Rectal smooth muscle tissue (tissue), 1 donor: ENCODE measurements around the gene HES6.

Experiments used
- H3K27ac ChIP-seq: one replicate; pipeline ENCODE4 v1.7.0; 2013; ENCODE audit warnings: low read depth, low read length, inconsistent platforms
- H3K27me3 ChIP-seq: one replicate; pipeline ENCODE4 v1.7.0; 2013; ENCODE audit warnings: low read length; ENCODE audit not compliant: control insufficient read depth, insufficient read depth
- H3K36me3 ChIP-seq: one replicate; pipeline ENCODE4 v1.7.0; 2013; ENCODE audit warnings: low read length; ENCODE audit not compliant: control insufficient read depth, insufficient read depth
- H3K4me1 ChIP-seq: one replicate; pipeline ENCODE4 v1.7.0; 2013; ENCODE audit warnings: low read length; ENCODE audit not compliant: control insufficient read depth, insufficient read depth
- H3K4me3 ChIP-seq: one replicate; pipeline ENCODE4 v1.7.0; 2013; ENCODE audit warnings: low read length
- H3K9ac ChIP-seq: one replicate; pipeline ENCODE4 v1.7.0; 2013; ENCODE audit warnings: low read length

The HES6 gene

DNA sequence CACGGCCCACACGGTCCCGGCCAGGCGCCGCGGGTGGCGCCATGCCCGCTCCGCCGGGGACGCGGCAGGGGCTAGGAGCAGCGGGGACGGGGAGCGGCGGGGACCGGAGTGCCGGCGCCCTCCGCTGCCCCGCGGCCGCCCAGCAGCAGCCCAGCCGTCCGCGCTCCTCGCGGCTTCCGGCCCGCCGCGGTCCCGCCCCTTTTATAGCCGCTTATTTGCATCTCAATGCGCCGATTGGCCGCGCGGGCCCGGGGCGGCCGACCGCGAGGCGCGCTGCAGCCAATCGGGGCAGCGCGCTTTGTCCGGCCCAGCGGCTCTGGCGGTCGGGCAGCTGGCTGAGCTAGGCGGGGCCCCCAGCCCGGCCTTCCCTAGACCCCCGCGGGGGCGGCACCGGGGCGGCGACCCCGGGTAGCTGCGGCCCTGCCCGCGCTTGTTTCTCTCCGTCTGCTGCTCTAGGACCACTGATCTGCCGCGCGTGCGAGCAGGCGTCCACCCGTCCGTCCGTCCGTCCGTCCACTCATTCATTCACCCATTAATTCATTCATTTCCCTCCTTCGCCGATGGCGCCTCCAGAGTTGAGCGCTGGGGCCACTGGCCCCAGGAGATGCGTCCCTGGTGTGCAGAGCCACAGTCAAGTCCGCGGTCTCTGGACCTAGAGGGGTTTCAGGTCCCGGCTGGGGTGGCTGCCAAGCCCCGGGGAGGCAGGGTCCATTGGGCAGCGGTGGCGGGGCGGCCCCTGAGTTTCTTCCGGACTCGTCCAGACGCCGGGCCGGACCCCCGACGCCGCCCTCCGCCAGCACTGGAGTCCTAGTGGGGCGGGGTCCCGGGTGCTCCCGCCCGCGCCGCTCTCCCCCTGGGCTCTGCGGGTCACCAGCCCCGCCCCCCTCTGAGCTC, at the start of gene HES6:
Gene HES6 (minus strand): TSS at position 176 of the 894 bp plus-strand sequence. CDS start 133 bp downstream, at position 43.
- Histone ChIP-seq H3K9ac (no peak within 1 kb of the TSS), H3K36me3 (no peaks in the 10 kb centered on the region), H3K27ac (peak within 1 kb of the TSS; percentile 76), H3K4me1 (peaks cover 20% of the 10 kb centered on the region), H3K27me3 (no peaks in the 10 kb centered on the region), H3K4me3 (peak within 1 kb of the TSS; percentile 73)

DNA sequence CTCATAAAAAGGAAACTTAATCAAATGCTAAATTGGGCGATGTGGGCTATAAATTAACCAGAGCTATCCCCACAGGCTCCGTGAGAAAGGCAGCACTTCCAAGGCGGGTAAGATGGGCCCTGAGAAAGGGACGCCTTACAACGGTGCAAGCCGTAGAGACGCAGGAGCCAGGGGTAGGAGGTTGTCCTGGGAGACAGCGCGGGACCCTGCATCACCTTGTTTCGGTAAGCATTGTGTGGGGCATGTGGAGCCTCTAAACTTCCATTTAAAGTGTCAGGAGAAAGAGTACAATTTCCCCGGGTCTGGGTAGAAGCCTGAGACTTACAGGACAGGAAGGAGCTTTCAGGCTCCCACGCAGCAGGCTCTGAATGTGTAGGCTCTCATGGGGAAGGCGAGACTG, 49.7 kb upstream of the HES6 start:
- no peaks in the 10 kb centered on the region for H3K36me3 ChIP-seq
- H3K4me3 ChIP-seq, result peak overlapping the region; percentile 97
- peak overlapping the region; percentile 42 for H3K9ac ChIP-seq
- H3K4me1 ChIP-seq, result peaks cover 29% of the 10 kb centered on the region
- no peaks in the 10 kb centered on the region for H3K27me3 ChIP-seq
- H3K27ac ChIP-seq, result no peak overlapping the region

GRCh38 chr2:238288650-238289573, 49.1 kb upstream of the HES6 start:
- H3K27ac ChIP-seq, result peak overlapping the region; percentile 98
- H3K4me3 ChIP-seq, result peak overlapping the region; percentile 97
- peaks cover 30% of the 10 kb centered on the region for H3K4me1 ChIP-seq
- peak overlapping the region; percentile 96 for H3K9ac ChIP-seq
- no peaks in the 10 kb centered on the region for H3K36me3 ChIP-seq
- H3K27me3 ChIP-seq, result no peaks in the 10 kb centered on the region

DNA sequence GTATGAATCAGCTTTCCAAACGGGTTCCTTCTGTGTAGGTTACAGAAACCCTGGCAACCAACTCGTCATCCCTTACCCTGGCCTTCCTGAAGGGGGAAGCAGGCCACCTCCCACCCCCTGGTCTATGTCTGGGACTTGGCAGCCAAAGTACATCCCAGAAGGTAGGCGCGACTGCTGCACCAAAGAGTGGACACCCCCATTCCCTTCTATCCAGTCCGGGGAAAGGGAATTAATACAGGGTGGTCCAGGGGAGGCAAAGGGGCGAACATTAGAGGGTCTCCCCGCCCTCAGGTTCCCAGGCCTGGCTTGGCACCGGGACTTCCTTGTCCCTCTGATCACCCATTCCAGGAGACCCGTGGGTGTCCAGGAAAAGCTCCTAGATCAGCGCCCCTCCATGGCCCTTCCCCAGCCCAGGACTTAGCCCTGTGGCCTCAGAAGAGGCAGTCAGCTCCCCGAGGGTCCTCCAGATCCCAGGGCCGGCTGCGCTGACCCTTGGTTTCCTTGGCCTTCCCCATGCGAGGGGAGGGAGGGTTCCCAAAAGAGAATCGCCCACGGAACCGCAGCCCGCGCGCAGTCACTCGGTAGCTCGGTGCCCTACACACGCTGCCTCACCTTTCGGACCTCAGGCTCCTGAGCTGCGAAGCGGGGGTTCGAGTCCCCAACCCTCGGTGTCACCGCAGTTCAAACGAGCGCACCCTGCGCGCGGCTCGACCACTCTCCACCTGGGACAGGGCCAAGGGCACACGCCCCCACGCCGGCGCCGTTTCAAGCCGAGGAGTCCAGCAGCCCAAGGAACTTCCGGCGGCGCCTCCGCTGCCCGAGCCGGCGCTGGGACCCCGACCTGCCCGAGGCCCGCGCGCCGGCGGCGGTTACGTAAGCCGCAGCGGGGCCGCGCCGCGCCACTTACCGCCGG, 48.2 kb upstream of the HES6 start, which contains the start of gene PER2:
Gene PER2 (minus strand): TSS at position 874 of the 913 bp plus-strand sequence. CDS start 10,674 bp downstream, outside the sequence.
- H3K4me1 ChIP-seq, result peaks cover 32% of the 10 kb centered on the region
- H3K36me3 ChIP-seq, result no peaks in the 10 kb centered on the region
- H3K9ac ChIP-seq, result peak within 1 kb of the TSS; percentile 96
- H3K27me3 ChIP-seq, result no peaks in the 10 kb centered on the region
- H3K27ac ChIP-seq, result peak within 1 kb of the TSS; percentile 98
- peak within 1 kb of the TSS; percentile 97 for H3K4me3 ChIP-seq

DNA sequence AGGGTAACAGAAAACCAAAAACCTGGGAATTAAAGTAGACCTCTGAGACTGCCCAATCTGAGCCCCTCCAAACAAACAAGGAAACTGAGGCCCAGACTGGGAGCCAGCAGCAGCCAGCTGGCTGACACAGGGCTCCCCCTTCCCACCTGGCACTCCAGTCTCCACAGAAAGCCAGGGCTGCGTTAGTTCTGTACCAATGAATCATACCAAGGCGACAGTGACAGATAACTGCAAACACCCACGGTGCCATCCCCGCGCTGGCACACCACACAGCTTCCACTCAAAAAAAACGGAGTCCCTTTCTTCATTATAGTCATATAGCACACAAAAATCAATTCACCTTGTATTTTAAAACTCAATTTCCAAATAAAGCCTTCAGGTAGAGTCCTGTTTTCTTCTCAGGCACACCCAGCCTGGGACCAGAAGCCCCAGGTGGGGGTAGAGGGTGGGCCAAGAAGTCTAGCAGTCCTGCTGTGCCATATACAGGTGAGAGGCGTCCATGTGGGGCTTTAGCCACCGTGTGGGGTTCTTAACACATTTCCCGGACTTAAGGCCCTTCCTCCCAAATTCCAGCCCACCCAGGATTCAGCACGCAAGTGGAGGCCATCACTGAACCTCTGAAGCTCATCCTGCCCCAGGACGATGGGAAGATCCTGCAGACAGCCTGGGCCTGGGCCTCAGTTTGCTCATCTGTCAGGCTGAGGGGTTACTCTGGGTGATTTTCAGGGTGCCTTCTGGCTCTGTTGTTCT, 47.3 kb upstream of the HES6 start:
- no peaks in the 10 kb centered on the region for H3K27me3 ChIP-seq
- H3K4me1 ChIP-seq, result peaks cover 32% of the 10 kb centered on the region
- H3K27ac ChIP-seq, result peak overlapping the region; percentile 98
- peak overlapping the region; percentile 96 for H3K9ac ChIP-seq
- H3K36me3 ChIP-seq, result no peaks in the 10 kb centered on the region
- H3K4me3 ChIP-seq, result peak overlapping the region; percentile 97

- H3K9ac ChIP-seq, result peak overlapping the region; percentile 2
- no peaks in the 10 kb centered on the region for H3K27me3 ChIP-seq
- H3K4me1 ChIP-seq, result peaks cover 32% of the 10 kb centered on the region
- H3K36me3 ChIP-seq, result no peaks in the 10 kb centered on the region
- H3K4me3 ChIP-seq, result peak overlapping the region; percentile 97
- peak overlapping the region; percentile 98 for H3K27ac ChIP-seq
Observed at GRCh38 chr2:238286551-238286950, 46.7 kb upstream of the HES6 start.

GRCh38 chr2:238286095-238286494, 46.3 kb upstream of the HES6 start:
- H3K4me3 ChIP-seq, result peak overlapping the region; percentile 97

DNA sequence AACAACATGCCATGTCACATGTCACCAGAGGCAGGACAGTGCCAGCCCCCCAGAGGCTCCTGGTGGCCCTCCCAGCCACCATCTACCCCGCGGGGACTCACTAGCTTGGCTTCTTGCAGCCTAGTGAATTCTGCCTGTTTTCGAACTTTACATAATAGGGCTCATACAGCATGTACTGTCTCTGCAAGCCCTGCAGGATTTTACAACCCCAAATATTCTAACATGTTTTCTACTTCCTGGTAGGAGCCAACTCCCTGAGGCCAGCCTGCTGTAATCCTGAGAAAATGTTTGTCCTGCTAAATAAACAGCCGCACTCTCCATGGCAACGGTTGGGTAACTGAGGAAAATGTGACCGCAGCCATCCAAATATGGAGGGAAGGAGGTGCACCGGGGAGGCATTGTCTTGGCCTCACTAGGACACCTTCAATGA, 45.8 kb upstream of the HES6 start:
- peak overlapping the region; percentile 98 for H3K27ac ChIP-seq
- peak overlapping the region; percentile 97 for H3K4me3 ChIP-seq
- no peaks in the 10 kb centered on the region for H3K27me3 ChIP-seq
- H3K9ac ChIP-seq, result peak overlapping the region; percentile 29
- H3K36me3 ChIP-seq, result no peaks in the 10 kb centered on the region
- H3K4me1 ChIP-seq, result peaks cover 32% of the 10 kb centered on the region

More at GRCh38 chr2:238286095-238286494, 46.3 kb upstream of the HES6 start:
- Histone ChIP-seq H3K36me3 (no peaks in the 10 kb centered on the region), H3K27ac (peak overlapping the region; percentile 98), H3K27me3 (no peaks in the 10 kb centered on the region), H3K9ac (no peak overlapping the region), H3K4me1 (peaks cover 32% of the 10 kb centered on the region)

DNA sequence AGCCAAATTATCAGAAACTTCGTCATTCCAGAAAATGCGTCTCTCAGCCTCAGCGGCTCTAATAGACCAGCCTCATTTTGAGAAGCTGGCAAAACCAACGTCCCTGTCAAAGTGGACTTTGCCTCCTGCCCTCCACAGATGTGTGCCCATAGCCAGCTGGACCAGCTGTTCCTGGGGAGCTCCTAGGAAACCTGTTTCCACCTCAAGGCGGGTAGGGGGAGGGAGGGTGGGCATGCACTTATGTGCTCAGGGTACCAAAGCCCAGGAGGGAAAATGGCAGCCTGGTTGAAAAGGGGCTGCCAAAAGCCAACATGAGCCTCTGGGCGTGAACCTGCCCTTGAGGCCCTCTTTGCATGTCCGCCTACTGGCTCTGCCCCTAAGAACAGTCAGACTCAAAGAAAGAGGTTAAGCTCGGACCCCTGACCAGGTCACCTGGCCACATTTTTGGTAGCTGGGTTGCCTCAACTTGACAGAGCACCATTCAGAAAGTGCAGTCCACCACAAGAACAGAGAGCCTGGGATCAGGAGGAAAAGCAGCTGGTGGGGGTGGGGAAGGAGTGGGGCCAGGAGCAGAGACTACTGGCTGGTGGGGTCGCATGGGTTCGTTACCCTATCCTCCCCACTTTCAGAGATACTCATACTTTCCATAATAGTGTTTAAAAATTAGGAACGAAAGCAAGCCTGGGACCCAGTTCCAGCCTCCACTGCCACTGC, 45.1 kb upstream of the HES6 start:
- Histone ChIP-seq H3K27ac (peak overlapping the region; percentile 98), H3K4me1 (peaks cover 32% of the 10 kb centered on the region), H3K4me3 (peak overlapping the region; percentile 11), H3K9ac (peak overlapping the region; percentile 29), H3K36me3 (no peaks in the 10 kb centered on the region), H3K27me3 (no peaks in the 10 kb centered on the region)

- Histone ChIP-seq H3K27ac (no peak overlapping the region), H3K4me3 (no peak overlapping the region), H3K4me1 (peaks cover 29% of the 10 kb centered on the region), H3K36me3 (no peaks in the 10 kb centered on the region), H3K27me3 (no peaks in the 10 kb centered on the region), H3K9ac (no peak overlapping the region)
Observed at GRCh38 chr2:238282861-238283738, 43.3 kb upstream of the HES6 start.
